ENCODE results near the gene SAG.
"Not testable (repeated sequence)": the region's sequence is repeated elsewhere in the genome, so short reads cannot be mapped to it uniquely, and the experiment has no call there.

Gene SAG

DNA sequence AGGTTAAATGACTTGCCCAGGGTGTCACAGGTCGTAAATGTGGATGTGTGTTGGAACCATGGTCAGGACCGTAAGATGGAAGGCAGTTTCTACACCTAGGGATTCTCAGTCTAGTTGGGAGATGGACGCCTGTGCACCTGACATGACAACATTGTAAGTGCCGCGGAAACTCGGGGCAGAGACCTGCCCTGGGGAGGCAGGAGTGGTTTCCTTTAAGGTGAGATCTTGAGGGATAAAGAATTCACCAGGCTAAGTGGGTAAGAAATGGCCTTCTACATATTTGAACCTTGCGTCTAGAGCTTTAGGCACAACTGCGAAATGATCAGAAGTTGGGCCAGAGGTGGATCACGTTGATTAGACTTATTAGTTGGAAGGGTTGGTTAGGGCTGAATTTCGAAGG is 48.3 kb downstream of the SAG start:
- no peak for DNase-seq (ENCODE audit: low read depth)

DNA sequence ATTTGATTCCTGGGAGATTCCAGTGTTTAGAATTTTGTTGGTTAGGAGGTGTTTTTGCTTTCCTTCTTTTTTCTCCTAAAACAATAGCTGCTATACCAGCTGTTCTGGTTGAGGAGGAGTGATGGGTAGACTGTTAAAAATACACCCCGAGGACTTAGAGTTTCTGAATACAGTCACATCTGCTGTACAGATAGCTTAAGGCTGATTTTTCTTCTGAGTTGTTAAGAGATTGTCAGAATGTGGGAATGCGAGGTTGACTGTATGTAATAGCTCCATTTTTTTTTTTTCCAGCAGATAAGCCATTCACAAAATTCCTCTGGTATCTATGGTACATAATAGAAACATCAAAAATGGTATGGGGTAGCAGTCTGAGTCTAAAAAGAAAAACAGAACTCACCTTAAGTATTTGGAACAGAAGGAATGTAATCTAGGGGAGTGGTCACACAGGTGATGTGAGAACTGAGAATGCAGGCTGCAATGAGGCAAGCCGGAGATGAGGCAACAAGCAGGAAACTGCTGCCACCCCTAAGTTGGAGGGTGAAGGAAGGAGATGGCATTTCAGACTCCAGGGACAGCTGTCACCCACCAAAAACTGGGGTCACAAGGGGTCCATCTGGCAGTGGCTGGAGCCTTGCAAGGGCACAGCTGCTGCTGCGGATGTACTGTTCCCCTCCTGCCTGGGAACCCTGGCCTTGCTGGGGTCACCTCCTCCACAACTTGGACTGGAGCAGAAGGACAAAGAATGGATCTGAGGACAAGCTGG is 49.1 kb downstream of the SAG start:
- no peak for DNase-seq (ENCODE audit: low read depth)

DNA sequence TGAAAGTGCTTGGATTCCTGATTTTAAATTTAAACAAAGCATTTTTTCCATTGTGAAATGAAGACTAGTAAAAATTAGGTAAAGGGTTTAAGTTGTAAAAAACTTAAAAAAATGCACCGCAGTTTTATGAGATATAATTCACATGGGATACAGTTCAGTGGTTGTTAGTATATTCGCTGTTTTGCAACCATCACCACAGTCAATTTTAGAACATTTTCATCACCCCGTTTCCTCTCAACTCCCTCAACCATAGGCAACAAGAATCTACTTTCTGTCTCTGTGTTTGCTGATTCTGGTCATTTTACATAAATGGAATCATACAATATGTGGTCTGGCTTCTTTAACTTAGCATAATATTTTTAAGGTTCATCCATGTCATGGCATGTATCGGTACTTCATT is 50.7 kb downstream of the SAG start:
- no peak for DNase-seq (ENCODE audit: low read depth)

DNA sequence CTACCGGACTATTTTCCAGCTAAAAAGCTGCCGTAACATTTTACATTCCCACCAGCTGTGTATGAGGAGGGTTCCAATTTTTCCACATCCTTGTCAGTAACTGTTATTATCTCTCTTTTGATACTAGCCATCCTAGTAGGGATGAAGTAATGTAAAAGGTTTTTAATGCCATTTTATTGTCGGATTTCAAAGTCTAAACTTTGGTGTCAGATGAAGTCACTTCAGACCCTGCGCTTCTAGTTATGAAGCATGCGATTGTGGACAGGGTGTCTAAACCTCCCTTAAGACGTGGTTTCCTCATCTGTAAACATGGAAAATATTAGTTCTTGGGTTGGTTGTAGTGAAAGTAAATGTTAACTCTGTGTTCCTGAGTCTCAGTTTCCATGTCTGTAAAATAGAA is 51.3 kb downstream of the SAG start:
- DNase-seq (ENCODE audit: low read depth) = no peak

DNA sequence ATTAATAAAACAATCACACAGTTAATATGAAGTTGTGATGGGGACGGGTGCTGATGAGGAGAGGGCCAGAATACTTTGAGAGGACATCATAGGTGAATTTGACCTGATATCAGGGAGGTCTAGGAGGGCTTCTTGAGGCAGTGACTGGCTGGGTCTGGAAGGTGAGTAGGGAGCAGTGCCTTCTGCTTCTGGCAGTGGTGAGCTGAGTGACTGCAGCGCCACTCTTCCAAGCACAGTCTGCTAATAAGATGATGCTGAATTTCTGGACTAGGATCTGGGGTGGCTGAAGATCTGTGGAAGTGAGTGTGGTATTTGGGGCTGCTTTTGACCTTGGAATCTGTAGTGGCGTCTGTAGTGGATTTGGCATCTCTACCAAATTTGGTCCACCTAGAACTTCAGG is 52.2 kb downstream of the SAG start:
- DNase-seq (ENCODE audit: low read depth) = no peak

DNA sequence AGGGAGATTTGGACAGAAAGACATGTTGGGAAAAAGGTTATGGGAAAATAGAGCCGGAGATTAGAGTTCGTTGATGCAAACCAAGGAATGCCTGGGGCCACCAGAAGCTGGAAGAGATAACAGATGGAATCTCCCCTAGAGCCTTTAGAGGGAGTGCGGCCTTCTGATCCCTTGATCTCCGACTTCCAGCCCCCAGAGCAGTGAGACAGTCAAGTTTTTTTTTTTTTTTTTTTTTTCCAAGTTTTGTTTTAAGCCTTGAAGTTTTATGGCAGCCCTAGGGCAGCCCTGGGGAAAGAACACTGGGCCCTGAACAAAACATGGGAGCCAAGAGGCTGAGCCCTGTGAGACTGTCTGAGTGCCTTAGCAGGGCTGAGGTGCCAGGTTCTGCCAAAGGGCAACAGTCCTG is 53.2 kb downstream of the SAG start:
- DNase-seq (ENCODE audit: low read depth) = no peak

DNA sequence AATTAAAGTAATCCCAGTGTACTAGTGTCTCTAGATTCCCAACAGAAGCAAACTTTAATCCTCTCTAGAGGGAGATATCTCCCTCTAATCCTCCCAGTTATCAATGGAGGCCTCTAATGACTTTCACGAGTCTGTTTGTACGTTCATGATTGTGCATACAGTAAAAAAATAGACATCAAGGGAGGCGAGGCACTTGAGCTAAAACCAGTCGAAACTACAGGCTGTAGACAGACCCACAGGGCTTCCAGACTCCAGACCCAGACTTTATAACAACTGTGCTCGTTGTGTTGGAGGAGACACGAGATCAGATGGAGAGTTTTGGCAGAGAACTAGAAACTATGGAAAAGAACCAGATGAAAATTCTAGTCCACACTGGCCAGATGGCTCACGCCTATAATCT is 53.7 kb downstream of the SAG start:
- no peak for DNase-seq (ENCODE audit: low read depth)

DNA sequence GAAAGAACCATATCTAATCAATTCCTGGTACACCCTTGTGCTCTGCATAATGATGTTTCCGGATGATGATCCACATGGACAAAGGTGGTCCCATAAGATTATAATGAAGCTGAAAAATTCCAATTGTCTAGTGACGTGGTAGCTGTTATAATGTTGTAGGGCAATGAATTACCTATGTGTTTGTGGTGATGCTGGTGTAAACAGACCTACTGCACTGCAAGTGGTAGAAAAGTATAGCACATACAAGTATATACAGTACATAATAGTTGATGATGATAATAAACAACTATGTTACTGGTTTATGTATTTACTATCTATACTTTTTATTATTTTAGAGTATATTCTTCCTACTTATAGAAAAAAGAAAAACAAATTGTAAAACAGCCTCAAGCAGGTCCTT is 55.1 kb downstream of the SAG start:
- DNase-seq (ENCODE audit: low read depth) = no peak

DNA sequence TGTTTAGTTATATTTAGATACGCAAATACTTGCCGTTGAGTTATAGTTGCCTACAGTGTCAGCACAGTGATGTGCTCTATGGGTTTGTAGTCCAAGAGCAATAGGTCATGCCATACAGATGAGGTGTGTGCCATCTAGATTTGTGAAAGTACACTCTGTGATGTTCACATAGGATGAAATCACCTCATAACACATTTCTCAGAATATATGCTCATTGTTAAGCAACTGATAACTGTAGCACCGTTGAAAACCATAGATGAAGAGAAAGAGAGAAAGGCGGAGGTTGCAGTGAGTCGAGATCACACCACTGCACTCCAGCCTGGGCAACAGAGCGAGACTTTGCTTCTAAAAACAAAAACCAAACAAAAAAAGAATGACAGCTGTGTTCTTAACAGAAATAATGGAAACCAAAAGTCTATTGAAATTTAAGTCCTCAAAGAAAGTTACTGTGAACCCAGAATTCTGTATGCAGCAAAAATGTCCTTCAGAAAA is 56.2 kb downstream of the SAG start:
- DNase-seq (ENCODE audit: low read depth) = no peak

DNA sequence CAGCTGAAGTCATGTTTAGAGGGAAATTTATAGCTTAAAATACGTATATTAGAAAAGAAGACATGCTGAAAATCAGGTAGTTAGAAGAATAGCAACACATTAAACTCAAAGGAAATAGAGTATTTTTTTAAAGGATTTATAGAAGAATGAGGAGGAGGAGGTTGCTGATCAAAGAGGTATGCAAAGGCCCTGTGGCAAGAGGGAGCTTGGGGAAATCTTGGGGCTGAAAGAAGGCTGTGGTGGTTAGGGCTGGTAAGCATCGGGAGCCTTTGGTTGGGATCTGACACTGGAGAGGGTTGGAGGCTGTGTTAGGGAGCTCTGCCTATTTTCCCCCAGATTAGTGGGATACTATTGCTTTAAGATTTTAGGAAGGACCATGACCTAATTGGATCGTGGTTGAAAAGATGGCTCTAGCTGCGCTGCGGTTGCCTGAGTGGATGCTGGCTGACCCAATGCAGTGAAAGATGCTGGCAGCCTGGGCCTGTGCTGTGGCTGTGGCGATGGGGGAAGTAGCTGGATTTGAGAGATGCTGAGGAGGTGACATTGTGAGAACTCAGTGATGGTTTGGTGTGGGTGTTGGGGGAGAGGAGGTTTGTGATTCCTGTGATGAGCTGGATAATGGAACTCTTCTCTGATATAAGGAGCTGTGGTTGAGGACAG is 58.4 kb downstream of the SAG start:
- no peak for DNase-seq (ENCODE audit: low read depth)

DNA sequence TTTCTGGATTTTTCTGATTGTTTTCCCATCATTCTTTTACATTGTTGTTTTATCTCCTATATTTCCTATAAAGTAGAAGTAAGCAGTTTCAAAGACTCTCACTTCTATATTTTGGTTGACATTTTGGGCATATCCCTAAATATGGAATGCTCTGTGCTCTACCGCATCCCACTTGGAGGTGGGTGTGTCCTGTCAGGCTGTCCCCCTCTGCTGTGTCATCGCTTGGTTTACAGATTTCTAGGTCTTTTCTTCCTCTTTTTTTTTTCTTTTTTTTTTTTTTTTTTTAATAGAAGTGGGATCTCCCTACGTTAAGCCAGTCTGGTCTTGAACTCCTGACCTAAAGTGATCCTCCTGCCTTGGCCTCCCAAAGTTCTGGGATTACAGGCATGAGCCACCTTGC is 60.0 kb downstream of the SAG start:
- no peak for DNase-seq (ENCODE audit: low read depth)

DNA sequence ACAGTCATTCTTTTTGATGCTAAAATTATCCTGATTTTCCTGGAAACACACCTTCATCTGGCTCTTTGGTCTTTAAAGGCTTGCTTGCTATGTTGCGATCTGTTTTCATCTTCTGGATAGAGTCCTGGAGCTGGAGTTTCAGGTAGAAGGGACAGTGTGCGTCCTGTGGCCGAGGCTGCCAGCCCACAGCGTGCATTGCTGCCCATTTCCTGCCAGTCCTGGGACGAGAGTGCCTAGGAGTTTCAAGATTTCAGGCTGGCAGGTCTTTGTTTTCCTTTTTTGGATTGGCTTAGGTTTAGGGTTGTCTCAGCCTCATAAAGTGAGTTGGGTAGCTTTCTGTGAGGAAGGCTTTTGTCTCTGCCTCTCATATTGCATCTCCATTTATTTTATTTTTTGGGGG is 61.1 kb downstream of the SAG start:
- no peak for DNase-seq (ENCODE audit: low read depth)

DNA sequence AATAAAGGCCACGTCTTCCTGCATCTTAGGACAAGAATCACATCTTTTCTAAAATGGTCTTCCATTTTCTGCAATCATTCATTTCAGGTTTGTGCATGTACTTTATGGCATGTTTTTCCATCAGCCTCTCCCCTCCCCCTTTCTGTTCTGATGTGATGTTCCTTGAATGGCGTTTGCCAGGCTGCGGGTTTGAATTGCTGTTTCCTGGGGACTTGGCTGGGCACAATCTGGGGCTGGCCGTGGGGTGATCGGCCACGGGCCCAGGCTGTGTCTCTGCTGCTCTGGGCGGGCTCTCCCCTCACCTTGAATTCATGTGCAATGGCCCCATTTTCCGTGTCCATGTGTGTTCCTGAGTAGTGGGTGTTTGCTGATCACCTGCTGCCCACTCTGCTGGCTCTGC is 61.8 kb downstream of the SAG start:
- no peak for DNase-seq (ENCODE audit: low read depth)

DNA sequence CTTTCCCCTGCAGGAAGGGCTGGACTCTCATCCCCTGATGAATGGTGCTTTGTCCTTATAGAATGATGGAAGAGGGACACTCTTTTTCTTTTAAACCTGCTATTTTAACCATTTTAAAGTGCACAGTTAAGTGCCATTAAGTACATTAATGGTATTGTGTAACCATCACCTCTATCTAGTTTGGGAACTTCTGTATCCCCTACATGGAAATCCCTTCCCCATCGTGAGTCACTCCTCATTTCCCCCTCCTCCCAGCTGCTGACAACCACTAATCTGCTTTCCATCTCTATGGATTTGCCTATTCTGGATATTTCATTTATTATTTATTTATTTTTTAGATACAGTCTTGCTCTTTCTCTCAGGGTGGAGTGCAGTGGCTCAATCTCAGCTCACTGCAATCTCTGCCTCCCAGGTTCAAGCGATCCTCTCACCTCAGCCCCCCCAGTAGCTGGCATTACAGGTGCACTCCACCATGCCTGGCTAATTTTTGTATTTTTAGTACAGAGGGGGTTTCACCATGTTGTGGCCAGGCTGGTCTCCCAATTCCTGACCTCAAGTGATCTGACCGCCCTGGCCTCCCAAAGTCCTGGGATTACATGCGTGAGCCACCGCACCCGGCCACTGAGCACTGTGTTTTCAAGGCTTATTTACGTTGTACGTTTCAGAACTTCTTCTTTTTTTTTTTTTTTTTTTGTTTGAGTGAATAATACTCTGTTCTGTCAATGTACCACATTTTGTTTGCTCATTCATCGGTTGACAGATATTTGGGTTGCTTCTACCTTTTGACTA is 62.5 kb downstream of the SAG start:
- no peak for DNase-seq (ENCODE audit: low read depth)

DNA sequence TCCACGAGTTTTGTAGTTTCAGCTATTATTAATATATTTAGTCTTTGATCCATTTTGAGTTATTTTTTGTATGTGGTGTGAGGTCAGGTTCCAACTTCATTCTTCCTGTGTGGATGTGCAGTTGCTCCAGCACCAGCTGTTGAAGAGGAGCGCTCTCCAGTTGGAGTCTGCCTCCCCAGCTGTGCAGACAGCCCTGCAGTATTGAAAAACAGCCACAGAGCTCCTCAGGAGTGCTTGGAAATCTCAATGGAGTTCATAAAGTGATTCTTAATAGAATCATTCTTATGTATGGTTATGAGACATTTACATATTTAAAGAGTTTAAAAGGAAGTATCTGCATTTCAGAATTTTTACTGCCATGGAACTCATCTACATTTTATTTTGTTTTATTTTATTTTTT is 64.0 kb downstream of the SAG start:
- no peak for DNase-seq (ENCODE audit: low read depth)

DNA sequence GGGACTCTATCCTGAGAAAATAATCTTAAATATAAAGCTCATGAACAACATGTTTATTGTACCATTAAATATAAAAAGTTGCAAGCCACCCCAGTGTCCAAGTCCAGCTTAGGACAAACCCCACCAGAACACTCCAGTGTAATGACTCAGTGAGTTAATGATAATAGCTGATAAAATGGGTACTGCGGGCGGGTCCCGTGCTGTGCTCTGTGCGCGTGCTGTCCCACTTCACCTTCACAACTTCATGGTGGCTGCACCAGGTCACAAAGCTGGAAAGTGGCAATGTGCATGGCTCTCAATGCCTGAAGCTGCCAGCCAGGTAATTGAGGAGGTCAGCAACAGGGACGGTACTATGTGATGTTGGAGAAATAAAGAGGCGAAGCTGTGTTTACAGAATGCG is 65.2 kb downstream of the SAG start:
- no peak for DNase-seq (ENCODE audit: low read depth)

DNA sequence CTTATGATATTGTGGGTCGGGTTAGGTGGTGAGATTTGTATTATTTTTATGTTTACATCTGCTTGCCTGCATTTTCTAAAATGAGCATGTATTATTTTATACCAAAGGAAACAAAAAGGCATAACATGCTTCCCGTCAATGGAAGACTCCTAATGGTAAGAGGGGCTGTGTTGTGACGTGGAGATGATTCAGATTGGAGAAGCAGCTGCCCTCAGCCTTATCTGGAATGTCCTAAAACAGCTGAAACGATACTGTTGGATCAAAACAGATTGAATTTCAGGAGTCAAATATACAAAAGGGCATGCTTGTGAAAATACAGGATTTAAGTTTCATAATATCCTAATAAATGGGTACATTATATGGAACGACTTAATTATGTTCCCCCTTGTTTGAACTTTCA is 65.7 kb downstream of the SAG start:
- DNase-seq (ENCODE audit: low read depth) = no peak

DNA sequence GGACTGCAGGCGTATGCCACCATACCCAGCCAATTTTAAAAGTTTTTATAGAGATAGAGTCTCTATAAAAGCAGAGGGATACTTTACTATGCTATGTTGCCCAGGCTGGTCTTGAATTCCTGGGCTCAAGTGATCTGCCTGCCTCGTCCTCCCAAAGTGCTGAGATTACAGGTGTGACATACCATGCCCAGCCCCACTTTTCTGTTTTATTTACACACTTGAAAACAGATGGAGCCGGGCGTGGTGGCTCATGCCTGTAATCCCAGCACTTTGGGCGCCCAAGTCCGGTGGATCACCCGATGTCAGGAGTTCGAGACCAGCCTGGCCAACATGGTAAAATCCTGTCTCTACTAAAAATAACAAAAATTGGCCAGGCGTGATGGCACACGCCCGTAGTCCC is 67.2 kb downstream of the SAG start:
- DNase-seq (ENCODE audit: low read depth) = not testable (repeated sequence)

DNA sequence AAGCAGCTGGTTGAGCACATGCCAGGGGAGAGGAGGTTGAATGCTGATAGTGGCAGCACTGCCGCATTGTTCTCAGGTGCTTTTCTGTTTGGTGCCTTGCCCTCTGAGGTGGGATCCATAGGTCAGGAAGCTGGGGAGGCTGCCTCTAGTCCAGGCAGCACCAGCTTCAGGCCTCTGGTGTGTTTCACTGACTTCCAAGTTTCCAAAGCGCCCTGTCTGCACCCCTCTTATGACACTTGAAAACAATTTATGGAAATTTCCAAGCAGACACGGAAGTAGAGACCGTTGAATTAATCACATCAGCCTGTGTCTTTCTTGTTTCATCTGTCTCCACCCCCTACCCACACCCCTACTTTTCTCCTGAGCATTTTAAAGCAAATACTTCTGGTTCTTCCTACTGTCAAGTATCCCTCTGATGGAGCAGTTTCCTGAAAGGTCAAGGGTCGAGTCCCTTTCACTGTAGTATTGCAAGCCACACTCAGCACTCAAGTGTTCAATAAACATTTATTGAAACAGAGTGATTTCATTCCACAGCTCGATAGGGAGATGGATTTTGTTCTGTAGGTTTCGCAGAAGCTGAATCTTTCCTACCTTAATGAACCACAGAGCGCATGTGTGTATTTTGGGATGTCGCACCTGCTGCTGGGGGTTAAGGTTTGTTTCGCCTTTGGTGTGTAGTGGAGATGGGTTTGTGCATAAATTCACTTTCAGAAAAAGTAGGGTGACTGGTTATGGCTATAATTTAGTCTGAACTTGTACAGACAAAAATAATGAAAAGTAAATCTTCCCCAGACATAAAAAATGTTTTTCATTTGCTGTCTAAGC is 68.1 kb downstream of the SAG start:
- no peak for DNase-seq (ENCODE audit: low read depth)

DNA sequence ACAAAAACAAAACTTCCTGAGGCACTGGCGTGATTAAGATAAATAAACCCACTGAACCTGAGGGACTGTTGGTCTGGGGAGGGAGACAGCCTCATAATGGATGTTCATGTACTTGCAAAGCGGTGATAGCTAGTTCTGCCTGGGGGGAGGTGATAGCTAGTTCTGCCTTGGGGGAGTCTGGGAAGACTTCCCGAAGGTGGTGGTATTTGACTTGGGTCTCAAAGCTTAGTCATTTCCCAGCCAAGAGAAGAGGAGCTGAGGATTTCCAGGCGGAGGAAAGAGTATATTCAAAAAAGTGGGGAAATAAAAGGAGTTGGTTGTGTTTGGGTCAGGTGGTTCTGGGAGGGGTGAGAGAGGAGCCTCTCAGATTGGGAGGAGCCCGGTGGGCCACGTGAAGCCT is 71.4 kb downstream of the SAG start:
- no peak for DNase-seq (ENCODE audit: low read depth)

DNA sequence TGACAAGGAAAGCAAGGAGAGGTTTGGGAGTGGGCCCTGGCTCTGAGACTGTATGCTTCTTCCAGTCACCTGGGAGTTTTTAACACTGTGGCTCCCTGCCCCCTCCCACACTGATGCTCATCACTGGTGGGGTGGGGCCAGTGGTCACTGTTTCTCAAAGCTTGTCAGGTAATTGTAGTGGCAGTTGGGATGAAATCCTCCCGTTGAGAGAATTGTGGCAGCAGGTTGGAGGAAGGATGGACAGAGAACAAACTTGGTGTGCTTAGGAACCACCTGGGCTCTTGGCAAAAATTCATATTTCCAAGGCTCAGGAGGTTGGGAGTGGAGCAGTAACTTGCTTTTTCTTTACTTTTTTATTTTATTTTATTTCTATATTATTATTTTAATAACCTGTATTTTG is 71.8 kb downstream of the SAG start:
- DNase-seq (ENCODE audit: low read depth) = no peak

All from T follicular helper cell (primary cell).